Smooth muscle cell (in vitro differentiated cells): ENCODE data around the gene DLK2. TPM values are rescaled to one million over a fixed set of nuclear protein-coding genes. Genes with fewer than 3 reads are reported as not detected.

Experiments used
- DNase-seq: peaks from one replicate; lab custom pipeline; 2025; ENCODE audit not compliant: unreplicated experiment; lab: John Stamatoyannopoulos, UW
- H2AFZ ChIP-seq: fragments of 200-600 bp; sonication (generic); 2 replicates; pipeline ENCODE4 v1.6.0; 2016; ENCODE audit warnings: antibody characterized with exemption, low read depth, mild to moderate bottlenecking
- H3F3A ChIP-seq: fragments of 200-600 bp; sonication (generic); 2 replicates; pipeline ENCODE4 v1.6.0; 2017; ENCODE audit warnings: antibody characterized with exemption, low read depth
- H3K27ac ChIP-seq: fragments of 200-600 bp; sonication (generic); 2 replicates; pipeline ENCODE4 v1.5.1; 2016; ENCODE audit warnings: low read depth, mild to moderate bottlenecking
- H3K27me3 ChIP-seq: fragments of 200-600 bp; sonication (generic); 2 replicates; pipeline ENCODE4 v1.6.1; 2016; ENCODE audit warnings: low read depth, mild to moderate bottlenecking
- H3K36me3 ChIP-seq: fragments of 200-600 bp; sonication (generic); 2 replicates; pipeline ENCODE4 v1.5.1; 2016; ENCODE audit warnings: low read depth
- H3K4me1 ChIP-seq: fragments of 200-600 bp; sonication (generic); 2 replicates; pipeline ENCODE4 v1.5.1; 2016; ENCODE audit warnings: low read depth
- H3K4me2 ChIP-seq: fragments of 200-600 bp; sonication (generic); 2 replicates; pipeline ENCODE4 v1.6.0; 2016; ENCODE audit warnings: mild to moderate bottlenecking
- H3K4me3 ChIP-seq: fragments of 200-600 bp; sonication (generic); 2 replicates; pipeline ENCODE4 v1.5.1; 2016; ENCODE audit warnings: mild to moderate bottlenecking
- H3K79me2 ChIP-seq: fragments of 200-600 bp; sonication (generic); 2 replicates; pipeline ENCODE4 v1.6.0; 2016; ENCODE audit warnings: low read depth, mild to moderate bottlenecking
- H3K9ac ChIP-seq: fragments of 200-600 bp; sonication (generic); 2 replicates; pipeline ENCODE4 v1.6.0; 2016; ENCODE audit warnings: low read depth
- H3K9me3 ChIP-seq: fragments of 200-600 bp; sonication (generic); replicated peaks from 2 replicates; pipeline ENCODE4 v1.5.1; 2016; ENCODE audit warnings: low read depth
- H4K20me1 ChIP-seq: fragments of 200-600 bp; sonication (generic); 2 replicates; pipeline ENCODE4 v1.6.0; 2016; ENCODE audit warnings: low read depth
- CTCF ChIP-seq: fragments of 200-600 bp; sonication (generic); IDR thresholded peaks from 2 replicates; pipeline ENCODE4 v1.5.1; 2017; ENCODE audit warnings: borderline replicate concordance, mild to moderate bottlenecking, antibody characterized with exemption; ENCODE audit not compliant: insufficient read depth, poor library complexity, severe bottlenecking
- WGBS: methylation state at CpG from one replicate; pipeline ENCODE4 v1.1.7; 2016; ENCODE audit warnings: low lambda C conversion rate; 5-methylcytosine and 5-hydroxymethylcytosine counted together
- polyA plus RNA-seq: library from polyadenylated mRNA; unstranded; fragments of >200 nt; fragmentation: Nextera tagmentation; extraction: Ambion mirVana; gene quantifications from 2 replicates; pipeline ENCODE4 v1.2.1, GENCODE V29; 2016
- total RNA-seq: library from RNA; depleted of rRNA; stranded (reverse); fragments of >200 nt; gene quantifications from 2 replicates; pipeline ENCODE4 v1.2.3, GENCODE V29; 2014

Gene DLK2
- total and polyA plus RNA-seq, 2 experiments from 2014 or later = 0.27 to 3.8 TPM

- H3K4me2 ChIP-seq = no peak overlapping the region
- WGBS = 77% methylated on average over 2 of the region's 2 CpGs
- H4K20me1 ChIP-seq = no peaks in the 10 kb centered on the region
- no peak for TF ChIP-seq CTCF
- no peak overlapping the region for H3K9ac ChIP-seq
- no peaks in the 10 kb centered on the region for H3F3A ChIP-seq
- DNase-seq = no peak
- no peaks in the 10 kb centered on the region for H3K4me1 ChIP-seq
- H3K9me3 ChIP-seq = no peaks in the 10 kb centered on the region
- no peaks in the 10 kb centered on the region for H3K36me3 ChIP-seq
- no peaks in the 10 kb centered on the region for H3K79me2 ChIP-seq
- no peak overlapping the region for H3K4me3 ChIP-seq
- peaks cover 6% of the 10 kb centered on the region for H3K27me3 ChIP-seq
- no peak overlapping the region for H3K27ac ChIP-seq
- H2AFZ ChIP-seq = no peak overlapping the region
Measured at GRCh38 chr6:43465948-43466347, 10.6 kb upstream of the DLK2 start.

GRCh38 chr6:43464337-43464736 is 9.0 kb upstream of the DLK2 start:
- no peaks in the 10 kb centered on the region for H3K36me3 ChIP-seq

GRCh38 chr6:43461936-43462335 is 6.6 kb upstream of the DLK2 start:
- H3K4me3 ChIP-seq = no peak overlapping the region
- no peaks in the 10 kb centered on the region for H4K20me1 ChIP-seq
- no peak for DNase-seq
- H3K4me1 ChIP-seq = no peaks in the 10 kb centered on the region
- no peaks in the 10 kb centered on the region for H3F3A ChIP-seq
- H3K36me3 ChIP-seq = no peaks in the 10 kb centered on the region
- H3K4me2 ChIP-seq = no peak overlapping the region
- no peak overlapping the region for H3K27ac ChIP-seq
- H3K9ac ChIP-seq = no peak overlapping the region
- no peaks in the 10 kb centered on the region for H3K79me2 ChIP-seq
- TF ChIP-seq CTCF = no peak
- WGBS = 87% methylated on average over 5 of the region's 5 CpGs
- H3K27me3 ChIP-seq = peaks cover 6% of the 10 kb centered on the region
- no peak overlapping the region for H2AFZ ChIP-seq
- H3K9me3 ChIP-seq = no peaks in the 10 kb centered on the region

More at GRCh38 chr6:43464337-43464736, 9.0 kb upstream of the DLK2 start:
- H3K4me1 ChIP-seq = no peaks in the 10 kb centered on the region
- no peak overlapping the region for H3K4me2 ChIP-seq
- H4K20me1 ChIP-seq = no peaks in the 10 kb centered on the region
- no peak overlapping the region for H2AFZ ChIP-seq
- 93% methylated on average over 8 of the region's 8 CpGs for WGBS
- H3K9me3 ChIP-seq = no peaks in the 10 kb centered on the region
- peaks cover 6% of the 10 kb centered on the region for H3K27me3 ChIP-seq
- TF ChIP-seq CTCF = no peak
- no peak for DNase-seq
- H3K9ac ChIP-seq = no peak overlapping the region
- H3K79me2 ChIP-seq = no peaks in the 10 kb centered on the region
- no peaks in the 10 kb centered on the region for H3F3A ChIP-seq
- no peak overlapping the region for H3K4me3 ChIP-seq
- no peak overlapping the region for H3K27ac ChIP-seq

- H4K20me1 ChIP-seq = no peaks in the 10 kb centered on the region
- H3F3A ChIP-seq = no peaks in the 10 kb centered on the region
- no peak overlapping the region for H2AFZ ChIP-seq
- H3K4me2 ChIP-seq = no peak overlapping the region
- H3K9me3 ChIP-seq = no peaks in the 10 kb centered on the region
- no peak overlapping the region for H3K27ac ChIP-seq
- no peaks in the 10 kb centered on the region for H3K79me2 ChIP-seq
- DNase-seq = no peak
- H3K9ac ChIP-seq = no peak overlapping the region
- no peak for TF ChIP-seq CTCF
- H3K4me1 ChIP-seq = peaks cover 4% of the 10 kb centered on the region
- no peak overlapping the region for H3K4me3 ChIP-seq
- peaks cover 9% of the 10 kb centered on the region for H3K27me3 ChIP-seq
- WGBS = 84% methylated on average over 4 of the region's 4 CpGs
- H3K36me3 ChIP-seq = no peaks in the 10 kb centered on the region
Measured at GRCh38 chr6:43460032-43460431, 4.7 kb upstream of the DLK2 start.
